ENCODE measurements around the gene OR4A5.
"Not testable (repeated sequence)": the region's sequence is repeated elsewhere in the genome, so short reads cannot be mapped to it uniquely, and the experiment has no call there.

The OR4A5 gene, protein sequence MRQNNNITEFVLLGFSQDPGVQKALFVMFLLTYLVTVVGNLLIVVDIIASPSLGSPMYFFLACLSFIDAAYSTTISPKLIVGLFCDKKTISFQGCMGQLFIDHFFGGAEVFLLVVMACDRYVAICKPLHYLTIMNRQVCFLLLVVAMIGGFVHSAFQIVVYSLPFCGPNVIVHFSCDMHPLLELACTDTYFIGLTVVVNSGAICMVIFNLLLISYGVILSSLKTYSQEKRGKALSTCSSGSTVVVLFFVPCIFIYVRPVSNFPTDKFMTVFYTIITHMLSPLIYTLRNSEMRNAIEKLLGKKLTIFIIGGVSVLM

DNA sequence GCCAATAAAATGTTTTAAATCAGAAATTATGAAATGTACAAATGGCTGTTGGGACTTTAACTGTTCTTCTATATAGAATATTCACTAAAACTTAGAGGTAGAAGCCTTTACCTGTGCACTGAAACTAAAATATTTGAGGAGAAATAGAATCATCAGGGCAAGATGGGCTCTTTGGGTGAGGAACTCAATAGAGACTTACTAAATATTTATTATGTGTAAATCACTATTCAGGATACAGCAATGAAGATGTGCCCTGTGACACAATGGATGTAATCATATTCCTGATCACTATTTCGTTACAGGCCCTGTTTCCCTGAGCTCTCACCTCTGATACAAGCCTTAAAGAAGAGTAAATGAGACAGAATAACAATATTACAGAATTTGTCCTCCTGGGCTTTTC lies at the start of gene OR4A5:
TSS of gene OR4A5 (plus strand) at position 301 of the 400 bp plus-strand sequence. CDS start at position 354, 53 bp downstream.
- DNase-seq (ENCODE audit: low read depth); H3K4me3 ChIP-seq (ENCODE audit: control insufficient read depth, low read depth, low read length): not testable (repeated sequence)

DNA sequence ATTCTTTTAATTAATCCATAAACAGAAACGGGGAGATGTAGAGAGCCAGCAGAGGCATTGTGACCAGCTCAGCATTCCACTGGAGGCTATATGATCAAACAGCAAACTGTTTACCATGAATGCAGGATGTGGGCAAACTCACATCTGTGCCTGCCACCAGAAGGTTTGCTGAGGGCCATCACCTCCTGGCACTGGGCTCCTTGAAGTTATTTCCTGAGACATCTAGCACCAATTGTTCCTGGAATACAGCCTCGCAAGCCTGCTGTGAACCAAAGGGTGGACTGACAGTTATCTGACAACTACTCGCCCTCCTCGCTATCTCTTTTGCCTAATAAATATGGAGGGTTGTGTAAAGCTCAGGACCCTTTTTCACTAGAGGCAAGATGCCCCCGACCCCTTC lies 13.5 kb downstream of the OR4A5 start:
- H3K4me3 ChIP-seq (ENCODE audit: control insufficient read depth, low read depth, low read length); DNase-seq (ENCODE audit: low read depth): not testable (repeated sequence)

Data from AG09309 (cell line).